ENCODE results near the gene MCC. TPM values are rescaled to one million over a fixed set of nuclear protein-coding genes. Genes with fewer than 3 reads are reported as not detected.

MCC gene
- total RNA-seq, 1 experiment from 2014 or later: 0.60 TPM

DNA sequence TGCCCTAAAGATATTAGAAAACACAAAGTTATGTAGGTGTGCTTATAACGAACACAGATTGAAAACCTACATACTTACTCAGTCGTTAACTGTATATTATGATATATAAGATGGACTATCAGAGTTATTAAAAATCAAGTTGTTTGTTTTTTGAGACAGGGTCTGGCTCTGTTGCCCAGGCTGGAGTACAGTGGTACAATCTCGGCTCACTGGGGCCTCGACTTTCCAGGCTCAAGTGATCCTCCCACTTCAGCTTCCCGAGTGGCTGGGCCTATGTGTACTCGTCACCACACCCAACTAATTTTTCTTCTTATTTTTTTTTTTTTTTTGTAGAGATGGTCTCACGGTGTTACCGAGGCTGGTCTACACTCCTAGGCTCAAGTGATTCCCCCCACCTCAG is 211.8 kb downstream of the MCC start:
- TF ChIP-seq, protein P1, sequence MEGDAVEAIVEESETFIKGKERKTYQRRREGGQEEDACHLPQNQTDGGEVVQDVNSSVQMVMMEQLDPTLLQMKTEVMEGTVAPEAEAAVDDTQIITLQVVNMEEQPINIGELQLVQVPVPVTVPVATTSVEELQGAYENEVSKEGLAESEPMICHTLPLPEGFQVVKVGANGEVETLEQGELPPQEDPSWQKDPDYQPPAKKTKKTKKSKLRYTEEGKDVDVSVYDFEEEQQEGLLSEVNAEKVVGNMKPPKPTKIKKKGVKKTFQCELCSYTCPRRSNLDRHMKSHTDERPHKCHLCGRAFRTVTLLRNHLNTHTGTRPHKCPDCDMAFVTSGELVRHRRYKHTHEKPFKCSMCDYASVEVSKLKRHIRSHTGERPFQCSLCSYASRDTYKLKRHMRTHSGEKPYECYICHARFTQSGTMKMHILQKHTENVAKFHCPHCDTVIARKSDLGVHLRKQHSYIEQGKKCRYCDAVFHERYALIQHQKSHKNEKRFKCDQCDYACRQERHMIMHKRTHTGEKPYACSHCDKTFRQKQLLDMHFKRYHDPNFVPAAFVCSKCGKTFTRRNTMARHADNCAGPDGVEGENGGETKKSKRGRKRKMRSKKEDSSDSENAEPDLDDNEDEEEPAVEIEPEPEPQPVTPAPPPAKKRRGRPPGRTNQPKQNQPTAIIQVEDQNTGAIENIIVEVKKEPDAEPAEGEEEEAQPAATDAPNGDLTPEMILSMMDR (conservative IDR thresholded peaks at IDR 0.05; ENCODE audit: low read depth, low read length): no peak
- no peak for TF ChIP-seq EZH2 (IDR thresholded peaks at IDR 0.05; ENCODE audit: borderline replicate concordance, low read depth, low read length, poor library complexity, severe bottlenecking)
- DNase-seq (ENCODE audit: low spot score): no peak
- POLR2A ChIA-PET (ENCODE audit: low non-redundant PET): no interaction called here
- H3K4me1 ChIP-seq (ENCODE audit: insufficient read depth, low read length, poor library complexity, severe bottlenecking): no peaks in the 10 kb centered on the region
- no TSS peak for BruUV-seq (replicated peaks)
- no peaks in the 10 kb centered on the region for H3K27me3 ChIP-seq (replicated peaks; ENCODE audit: insufficient read depth, low read depth, low read length, poor library complexity)
- H3K4me3 ChIP-seq (ENCODE audit: low read depth, low read length, poor library complexity, severe bottlenecking): no peak overlapping the region
- CTCF ChIA-PET: no interaction called here
- H3K36me3 ChIP-seq (ENCODE audit: insufficient read depth, low read length, poor library complexity, severe bottlenecking): no peaks in the 10 kb centered on the region
- intact Hi-C loops (cut with micrococcal nuclease; ENCODE audit: unreplicated experiment): no loop called here
- H3K27ac ChIP-seq (ENCODE audit: low read depth, low read length, poor library complexity, severe bottlenecking): no peak overlapping the region
- H3K9me3 ChIP-seq (ENCODE audit: low read depth, low read length, poor library complexity, severe bottlenecking): no peaks in the 10 kb centered on the region

DNA sequence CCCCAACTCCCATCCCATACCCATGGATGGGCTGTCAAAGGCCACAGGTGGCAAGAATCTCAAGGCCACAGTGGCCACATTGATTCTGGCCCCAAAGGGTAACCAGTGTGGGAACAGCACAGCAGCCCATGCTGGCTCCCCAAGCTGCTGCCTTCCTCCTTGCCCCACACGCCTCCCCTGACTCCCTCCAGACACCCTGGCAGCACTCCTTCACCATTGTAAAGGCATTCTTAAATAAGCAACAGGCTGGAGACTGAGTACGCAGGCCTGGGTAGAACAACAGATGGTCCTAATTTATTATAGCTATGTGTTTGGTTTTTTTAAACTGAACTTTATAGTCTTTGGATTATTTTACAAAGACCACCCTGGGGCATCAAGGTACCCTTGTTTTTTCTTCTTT is 212.3 kb downstream of the MCC start:
- CTCF ChIA-PET: no interaction called here
- Histone ChIP-seq H3K4me1 (ENCODE audit: insufficient read depth, low read length, poor library complexity, severe bottlenecking) (no peaks in the 10 kb centered on the region), H3K9me3 (ENCODE audit: low read depth, low read length, poor library complexity, severe bottlenecking) (no peaks in the 10 kb centered on the region), H3K4me3 (ENCODE audit: low read depth, low read length, poor library complexity, severe bottlenecking) (no peak overlapping the region), H3K27ac (ENCODE audit: low read depth, low read length, poor library complexity, severe bottlenecking) (no peak overlapping the region), H3K36me3 (ENCODE audit: insufficient read depth, low read length, poor library complexity, severe bottlenecking) (no peaks in the 10 kb centered on the region), H3K27me3 (replicated peaks; ENCODE audit: insufficient read depth, low read depth, low read length, poor library complexity) (no peaks in the 10 kb centered on the region)
- no peak for TF ChIP-seq EZH2 (IDR thresholded peaks at IDR 0.05; ENCODE audit: borderline replicate concordance, low read depth, low read length, poor library complexity, severe bottlenecking)
- TF ChIP-seq, protein P1 (conservative IDR thresholded peaks at IDR 0.05; ENCODE audit: low read depth, low read length): no peak
- no TSS peak for BruUV-seq (replicated peaks)
- no peak for DNase-seq (ENCODE audit: low spot score)
- intact Hi-C loops (cut with micrococcal nuclease; ENCODE audit: unreplicated experiment): no loop called here
- POLR2A ChIA-PET (ENCODE audit: low non-redundant PET): no interaction called here

DNA sequence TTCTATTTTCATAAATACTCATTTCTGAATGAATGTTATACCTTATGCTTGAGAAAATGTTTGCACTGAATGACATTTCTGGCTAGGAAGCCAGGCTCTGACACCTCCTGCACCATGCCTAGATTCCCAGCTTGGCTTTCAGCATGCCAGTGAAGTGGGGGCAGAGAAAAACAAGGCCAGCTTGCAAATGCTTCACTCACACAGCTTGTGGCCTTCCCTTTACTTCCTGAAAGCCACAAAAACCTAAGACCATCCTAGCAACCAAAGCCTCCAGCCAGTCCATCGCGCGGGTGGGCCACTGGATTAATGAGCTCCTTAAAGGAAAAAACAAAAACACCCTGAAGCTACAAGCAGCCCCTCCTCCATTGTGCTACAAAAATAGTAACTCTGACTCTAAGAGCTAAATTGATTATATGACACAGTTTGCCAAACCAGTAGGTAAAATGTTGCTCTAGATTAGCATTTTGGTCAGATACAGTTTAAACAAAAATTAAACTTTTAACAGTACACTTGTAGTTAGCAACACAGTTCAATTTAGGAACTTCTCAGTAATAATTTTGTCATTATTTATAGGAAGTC is 213.3 kb downstream of the MCC start:
- intact Hi-C loops (cut with micrococcal nuclease; ENCODE audit: unreplicated experiment): no loop called here
- Histone ChIP-seq H3K36me3 (ENCODE audit: insufficient read depth, low read length, poor library complexity, severe bottlenecking) (no peaks in the 10 kb centered on the region), H3K9me3 (ENCODE audit: low read depth, low read length, poor library complexity, severe bottlenecking) (no peaks in the 10 kb centered on the region), H3K4me1 (ENCODE audit: insufficient read depth, low read length, poor library complexity, severe bottlenecking) (no peaks in the 10 kb centered on the region), H3K27me3 (replicated peaks; ENCODE audit: insufficient read depth, low read depth, low read length, poor library complexity) (no peaks in the 10 kb centered on the region), H3K4me3 (ENCODE audit: low read depth, low read length, poor library complexity, severe bottlenecking) (no peak overlapping the region), H3K27ac (ENCODE audit: low read depth, low read length, poor library complexity, severe bottlenecking) (no peak overlapping the region)
- BruUV-seq (replicated peaks): no TSS peak
- DNase-seq (ENCODE audit: low spot score): no peak
- ChIA-PET POLR2A (ENCODE audit: low non-redundant PET) (no interaction called here), CTCF (no interaction called here)
- TF ChIP-seq, protein P1 (conservative IDR thresholded peaks at IDR 0.05; ENCODE audit: low read depth, low read length): no peak
- TF ChIP-seq EZH2 (IDR thresholded peaks at IDR 0.05; ENCODE audit: borderline replicate concordance, low read depth, low read length, poor library complexity, severe bottlenecking): no peak

Measured in A673 (cell line).